Stimulated activated CD8-positive, alpha-beta memory T cell treated with anti-CD3 and anti-CD28 coated beads, Interleukin-7, amount 100 ng/mL, for 24 hours (primary cell): ENCODE data around the gene LRRC53.

ENCODE experiments used
- DNase-seq: peaks from one replicate; pipeline ENCODE4 v3.0.0-alpha.2; 2020; ENCODE audit warnings: low read depth

The LRRC53 gene

DNA sequence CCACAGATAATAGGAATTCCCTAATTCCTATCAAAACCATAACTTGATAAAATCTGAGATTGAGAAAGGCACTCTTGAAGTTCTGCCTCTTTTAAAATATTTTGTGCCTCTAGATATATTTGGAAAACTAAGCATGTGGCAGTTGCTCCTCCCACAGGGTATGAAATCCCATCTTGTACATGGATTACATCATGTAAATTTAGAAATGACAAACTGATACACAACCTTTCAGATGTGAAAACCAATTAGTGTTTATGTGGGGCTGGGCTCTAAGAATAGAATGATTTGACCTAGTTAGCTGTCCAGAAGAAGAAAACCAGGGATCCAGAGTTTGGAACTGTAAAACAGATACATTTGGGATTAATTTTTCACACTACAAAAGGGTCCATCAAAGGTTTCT, 15.7 kb downstream of the LRRC53 start:
- no peak for DNase-seq

DNA sequence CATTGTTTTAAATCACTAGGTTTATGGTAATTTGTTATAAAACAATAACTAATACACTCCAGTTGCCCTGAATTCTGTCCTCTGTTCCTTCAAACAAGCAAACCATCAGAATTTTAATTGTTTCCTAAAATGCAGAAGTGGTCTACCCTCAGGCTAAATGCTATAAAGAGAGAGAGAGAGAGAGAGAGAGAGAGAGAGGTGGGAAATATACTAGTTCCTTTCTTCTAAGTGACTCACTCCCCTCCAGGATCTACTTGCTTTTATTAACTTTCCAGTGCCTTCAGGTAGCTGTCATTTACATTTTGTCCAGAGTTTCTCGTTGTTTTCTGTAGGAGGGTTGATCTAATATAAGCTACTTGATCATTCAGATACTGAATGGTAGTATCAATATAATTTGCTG, 26.4 kb downstream of the LRRC53 start:
- no peak for DNase-seq

DNA sequence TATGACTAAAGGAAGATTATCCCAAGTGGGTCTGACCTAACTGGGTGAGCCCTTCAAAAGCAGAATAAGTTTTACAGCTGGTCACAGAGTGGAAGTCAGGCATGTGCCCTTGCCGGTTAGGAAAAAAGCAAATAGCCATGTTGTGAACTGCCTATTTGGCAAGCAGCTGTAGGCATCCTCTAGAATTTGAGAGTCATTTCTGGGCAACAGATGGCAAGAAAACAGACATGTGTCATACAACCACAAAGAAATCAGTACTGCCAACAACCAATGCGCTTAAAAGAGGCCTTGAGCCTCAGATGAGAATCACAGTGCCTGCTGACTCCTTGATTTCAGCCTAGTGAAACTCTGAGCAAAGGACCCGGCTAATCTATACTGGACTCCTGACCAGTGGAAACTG, 26.8 kb downstream of the LRRC53 start:
- no peak for DNase-seq

DNA sequence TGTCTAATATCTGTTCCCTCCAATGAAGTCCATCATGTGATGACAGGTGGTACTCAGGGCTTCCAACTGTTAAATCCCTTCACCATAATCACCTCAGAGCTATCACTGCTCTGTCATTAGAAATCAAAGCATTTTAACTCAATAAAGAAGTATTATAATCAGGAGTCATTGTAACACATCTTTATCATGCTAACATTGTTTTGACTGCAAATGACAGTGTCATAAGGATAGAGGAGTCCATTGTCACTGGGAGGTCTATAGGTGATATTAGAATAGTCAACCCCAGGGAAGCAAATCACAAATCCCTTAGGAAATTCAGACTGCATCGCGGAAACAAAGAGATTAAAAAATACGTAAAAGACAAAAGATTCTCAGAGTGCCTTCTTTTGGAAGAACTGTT, 30.8 kb downstream of the LRRC53 start:
- no peak for DNase-seq

DNA sequence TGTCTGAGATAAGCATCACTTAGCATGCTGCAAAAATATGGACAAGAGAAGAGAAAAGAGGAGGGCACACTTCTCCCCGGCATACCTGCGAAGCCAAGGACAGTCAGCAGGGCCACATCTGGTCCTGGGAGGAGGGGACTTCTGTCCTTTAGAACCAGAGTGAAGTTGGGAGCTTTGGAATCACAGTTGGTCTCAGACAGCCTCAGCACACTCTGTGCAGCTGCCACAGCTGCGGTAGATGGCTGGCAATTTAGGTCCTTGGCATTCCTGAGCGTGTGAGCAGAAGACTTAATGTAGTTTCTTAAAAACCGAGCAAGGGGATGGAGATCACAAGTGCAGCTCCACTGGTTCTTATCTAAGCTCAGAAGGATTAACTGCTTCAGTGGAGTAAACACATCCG, 32.3 kb downstream of the LRRC53 start:
- DNase-seq, result no peak

DNA sequence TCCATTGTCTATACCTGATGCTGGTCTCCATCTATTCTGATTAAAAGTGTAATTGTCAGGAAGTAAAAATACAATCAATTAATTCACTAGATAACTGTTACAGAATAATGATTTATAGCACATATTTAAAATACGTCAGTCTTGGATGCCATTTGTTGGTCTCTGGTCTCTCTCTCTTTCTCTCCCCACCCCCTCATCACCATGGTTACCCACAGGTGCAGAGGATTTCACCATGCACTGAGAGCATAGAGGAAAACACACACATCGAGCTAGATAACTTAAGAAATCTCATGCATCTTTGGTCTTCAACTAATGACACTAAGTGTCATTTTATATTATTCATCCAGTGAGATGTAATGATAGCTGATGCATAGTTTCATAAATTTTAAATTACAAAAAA, 33.4 kb downstream of the LRRC53 start:
- no peak for DNase-seq

DNA sequence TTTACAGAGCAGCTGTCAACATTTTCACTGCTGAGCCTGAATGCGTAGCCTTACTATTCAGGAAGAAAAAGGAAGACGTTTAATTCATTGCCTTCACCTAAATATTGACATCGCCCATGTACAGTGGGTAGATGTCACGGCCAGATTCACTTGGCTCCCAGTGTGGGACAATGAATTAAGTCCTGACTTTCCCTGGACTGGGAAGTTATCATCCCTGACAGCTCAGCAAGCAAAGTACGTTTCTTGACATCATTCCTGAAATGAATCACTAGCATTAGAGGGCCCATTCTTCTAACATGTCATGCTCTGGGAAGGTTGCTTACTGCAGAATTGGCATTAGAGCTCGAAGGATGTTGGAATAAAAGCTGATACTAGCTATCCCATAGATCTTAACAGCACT, 37.8 kb downstream of the LRRC53 start:
- no peak for DNase-seq

DNA sequence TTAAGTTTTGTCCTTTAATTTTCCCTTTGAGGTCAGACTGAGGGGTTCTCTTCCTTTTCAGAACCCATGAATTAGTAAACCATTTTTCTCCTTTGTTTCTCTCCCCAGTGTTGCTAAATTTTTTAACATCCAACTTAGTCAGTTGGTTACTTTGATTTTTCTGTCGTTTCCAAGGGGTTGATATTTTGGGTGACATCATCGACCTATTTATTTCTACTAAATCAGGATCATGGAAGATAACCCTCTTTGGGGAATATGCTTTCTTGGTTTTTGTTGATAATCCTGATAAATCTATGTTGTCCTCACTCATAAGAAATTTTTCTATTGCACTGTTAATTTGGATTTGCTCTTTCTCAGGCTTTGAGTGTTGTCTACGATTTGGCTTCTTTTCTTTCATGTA, 40.9 kb downstream of the LRRC53 start:
- DNase-seq, result no peak

DNA sequence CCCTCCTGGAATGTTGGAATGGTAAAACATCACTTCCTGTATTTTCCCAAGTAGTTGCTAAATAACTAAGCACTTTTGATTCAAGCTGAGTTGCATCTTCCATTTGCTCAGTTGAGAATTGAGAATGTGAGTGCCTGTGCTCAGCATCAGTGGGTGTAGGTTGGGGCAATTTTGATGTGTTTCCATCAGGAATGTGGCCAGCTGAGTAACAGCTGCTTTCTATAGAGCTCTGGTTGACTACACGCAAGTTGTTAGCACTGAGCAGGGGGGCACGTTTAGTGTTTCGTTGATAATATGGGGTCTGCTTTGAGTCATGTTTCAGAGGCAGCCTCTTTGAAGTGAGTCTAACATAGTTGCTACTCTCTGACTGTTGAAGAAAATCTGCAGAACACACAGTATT, 41.5 kb downstream of the LRRC53 start:
- no peak for DNase-seq

DNA sequence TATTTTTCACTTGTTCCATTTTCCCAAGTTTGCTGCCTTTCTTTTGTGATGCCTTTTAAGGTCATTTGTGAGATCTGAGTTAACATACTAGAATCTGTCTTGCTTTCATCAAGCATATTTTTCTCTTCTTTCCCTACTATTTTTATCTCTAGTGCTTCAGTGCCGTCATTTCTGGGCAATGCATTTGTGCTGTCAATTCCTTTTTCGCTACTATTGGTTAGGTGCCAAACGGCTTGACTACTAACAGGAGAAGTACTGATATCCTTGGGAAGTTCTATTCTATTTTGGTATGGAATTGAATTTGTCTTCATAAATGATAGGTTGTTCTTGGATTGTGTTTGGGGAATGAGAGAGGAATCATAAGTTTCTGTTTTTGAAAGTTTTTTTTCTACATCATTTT, 42.2 kb downstream of the LRRC53 start:
- DNase-seq, result no peak

DNA sequence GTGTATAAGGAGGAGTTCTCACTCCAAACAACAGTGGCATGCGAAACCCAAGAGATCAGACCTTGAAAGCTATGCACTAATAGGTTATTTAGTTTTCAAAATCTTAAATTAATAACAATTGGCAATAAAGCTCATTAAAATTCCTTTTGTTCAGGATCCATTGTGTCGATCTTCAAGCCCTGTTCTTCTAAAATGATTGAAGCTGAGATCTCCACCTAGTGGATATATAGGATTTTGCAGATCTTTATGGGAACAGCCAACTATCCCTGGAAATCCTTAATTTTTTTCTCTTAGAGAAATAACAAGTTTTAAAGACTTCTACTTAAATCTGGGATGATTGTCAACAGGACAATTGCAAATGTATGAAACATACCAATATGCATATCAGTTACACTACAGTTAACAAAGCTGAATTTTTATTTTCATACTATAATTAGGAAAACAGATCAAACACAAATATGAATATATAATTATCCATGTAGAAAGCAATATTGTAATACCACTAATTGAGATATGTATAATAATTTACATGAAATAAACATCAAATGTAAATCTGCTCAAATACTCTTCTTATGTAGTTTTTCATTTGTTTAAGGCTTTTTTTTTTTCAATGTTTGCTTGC, 43.3 kb downstream of the LRRC53 start:
- DNase-seq, result no peak

DNA sequence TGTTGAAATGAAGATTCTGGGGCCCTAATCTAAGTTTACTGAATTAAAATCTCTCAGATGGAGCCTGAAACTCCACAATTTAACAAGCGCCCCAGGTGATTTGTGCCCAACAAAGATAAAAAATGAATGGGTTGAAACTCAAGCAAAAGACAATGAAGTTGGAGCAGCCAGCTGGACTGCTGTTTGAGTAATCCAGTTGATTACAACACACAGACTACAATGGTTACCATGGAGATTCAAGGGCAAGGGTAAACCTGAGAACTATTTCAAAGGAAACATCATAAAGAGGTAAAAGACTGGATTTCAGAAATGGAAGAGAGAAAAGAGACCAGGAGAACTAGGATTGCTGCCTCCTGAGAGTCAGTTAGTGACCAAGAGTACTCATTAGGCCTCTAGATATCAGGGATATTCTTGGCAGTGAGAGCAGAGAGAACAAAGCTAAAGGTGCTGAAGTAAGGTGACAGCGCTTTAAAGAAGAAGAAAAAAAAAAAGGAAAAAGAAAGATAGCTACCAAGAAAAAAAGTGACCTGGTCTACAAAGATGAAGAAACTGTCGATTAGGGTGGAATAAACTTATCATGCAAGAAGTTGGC, 44.5 kb downstream of the LRRC53 start:
- no peak for DNase-seq

DNA sequence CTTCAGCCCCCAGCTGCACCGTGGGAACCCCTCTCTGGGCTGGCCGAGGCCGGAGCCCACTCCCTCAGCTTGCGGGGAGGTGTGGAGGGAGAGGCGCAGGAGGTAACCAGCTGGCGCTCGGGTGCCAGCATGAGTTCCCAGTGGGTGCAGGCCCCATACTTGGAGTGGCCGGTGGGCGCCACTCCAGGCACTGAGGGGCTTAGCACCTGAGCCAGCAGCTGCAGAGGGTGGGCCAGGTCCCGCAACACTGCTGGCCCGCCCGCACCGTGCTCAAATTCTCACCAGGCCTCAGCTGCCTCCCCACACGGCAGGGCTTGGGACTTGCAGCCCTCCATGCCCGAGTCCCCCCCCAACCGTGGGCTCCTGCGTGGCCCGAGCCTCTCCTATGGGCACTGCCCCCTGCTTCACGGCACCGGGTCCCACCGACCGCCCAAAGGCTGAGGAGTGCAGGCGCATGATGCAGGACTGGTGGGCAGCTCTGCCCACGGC, 47.2 kb downstream of the LRRC53 start:
- DNase-seq, result no peak

DNA sequence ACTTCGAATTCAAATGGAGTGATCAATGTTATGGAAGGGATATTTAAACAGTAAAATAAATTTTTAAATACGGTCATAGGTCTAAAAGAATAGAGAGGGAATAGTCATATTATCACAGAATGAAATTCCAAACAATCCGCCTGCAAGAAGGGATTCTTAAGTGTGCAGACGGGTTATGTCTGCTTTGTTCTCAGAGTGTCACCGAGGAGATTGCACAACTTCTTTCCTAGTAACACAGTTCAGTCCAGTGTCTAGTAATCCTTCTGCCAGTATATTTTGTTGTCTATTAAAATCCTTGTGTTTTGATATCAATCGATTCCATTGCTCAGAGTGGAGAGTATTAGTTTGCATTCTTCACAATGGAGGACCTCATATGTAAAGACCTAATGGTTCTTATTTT, 48.4 kb downstream of the LRRC53 start:
- DNase-seq, result no peak

DNA sequence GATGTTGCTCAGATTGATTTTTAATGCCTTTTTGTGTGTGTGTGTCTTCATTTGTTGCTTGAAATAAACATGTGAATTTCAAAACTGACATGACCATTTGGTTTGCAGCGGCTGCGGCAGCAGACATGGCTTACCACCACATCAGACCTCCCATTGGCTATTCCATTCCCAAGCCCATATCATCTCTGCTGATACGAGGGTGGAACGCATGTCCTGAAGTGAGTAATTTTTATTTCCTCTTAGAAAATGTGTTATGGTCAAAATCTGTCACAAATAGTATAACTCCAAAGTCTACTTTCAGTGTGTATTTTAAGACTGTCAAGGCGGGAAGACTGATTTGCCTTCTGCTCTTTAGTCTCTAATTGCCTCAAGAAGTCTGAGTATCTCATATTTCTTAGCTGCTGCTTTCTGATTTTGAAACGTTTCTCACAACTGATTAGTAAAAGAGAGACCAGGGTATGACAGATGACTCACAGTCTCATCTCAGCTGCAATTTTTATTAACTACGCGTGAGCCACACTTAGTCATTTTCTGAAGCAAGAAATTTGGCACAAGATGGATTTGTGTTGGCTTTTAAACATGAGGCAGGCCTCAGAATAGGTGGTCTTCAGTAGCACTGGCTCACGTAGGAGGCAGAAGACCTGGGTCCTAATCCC, 49.0 kb downstream of the LRRC53 start:
- no peak for DNase-seq

DNA sequence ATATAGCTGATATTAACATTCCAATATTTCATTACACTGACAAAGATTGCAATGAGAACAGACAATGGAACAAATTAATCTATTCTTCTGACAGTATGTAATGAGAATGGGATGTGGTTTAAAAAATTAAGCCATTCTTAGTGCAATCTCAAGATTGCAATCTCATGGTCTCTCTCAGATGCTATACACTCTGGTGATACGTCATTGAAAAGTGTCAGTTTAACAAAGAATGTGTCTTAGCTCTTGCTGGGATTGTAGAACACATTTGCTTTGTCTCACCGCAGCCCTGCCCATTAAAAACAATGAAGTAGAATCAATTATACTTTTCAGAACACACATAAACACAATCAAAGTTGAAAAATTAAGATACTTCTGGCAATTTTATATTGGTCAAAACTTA, 55.2 kb downstream of the LRRC53 start:
- no peak for DNase-seq

DNA sequence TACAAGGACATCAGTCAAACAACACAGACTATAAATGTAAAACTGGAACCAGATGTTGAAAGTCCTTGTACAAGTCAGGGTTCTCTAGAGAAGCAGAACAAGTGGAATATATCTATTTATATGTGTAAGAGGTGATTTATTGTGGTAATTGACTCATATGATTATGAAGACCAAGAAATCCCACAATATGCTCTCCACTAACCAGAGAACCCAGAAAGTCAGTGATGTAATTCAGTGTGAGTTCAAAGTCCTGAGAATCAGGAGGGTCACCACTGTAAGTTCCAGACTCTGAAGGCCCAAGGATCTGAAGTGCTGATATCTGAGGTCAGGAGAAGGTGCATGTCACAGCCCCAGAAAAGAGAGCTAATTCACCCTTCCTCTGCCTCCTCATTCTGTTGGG, 57.0 kb downstream of the LRRC53 start:
- no peak for DNase-seq

DNA sequence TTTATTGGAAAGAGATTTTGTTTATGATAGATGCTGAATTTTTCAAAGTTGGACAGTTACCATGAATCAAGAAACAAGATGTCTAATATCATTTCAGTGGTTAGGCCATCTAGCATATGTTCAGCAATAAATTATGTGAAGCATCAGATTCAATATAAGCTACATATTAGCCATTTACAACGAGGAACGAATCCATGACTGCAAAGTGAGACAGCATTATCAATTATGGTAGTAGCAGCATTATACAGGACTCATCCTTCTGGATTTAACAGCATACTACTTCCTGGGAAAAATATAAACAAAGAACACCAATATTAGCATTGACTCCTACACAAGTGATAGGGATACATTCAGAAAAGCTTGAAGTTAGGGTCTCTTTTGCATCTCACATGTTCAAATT, 59.1 kb downstream of the LRRC53 start:
- no peak for DNase-seq

DNA sequence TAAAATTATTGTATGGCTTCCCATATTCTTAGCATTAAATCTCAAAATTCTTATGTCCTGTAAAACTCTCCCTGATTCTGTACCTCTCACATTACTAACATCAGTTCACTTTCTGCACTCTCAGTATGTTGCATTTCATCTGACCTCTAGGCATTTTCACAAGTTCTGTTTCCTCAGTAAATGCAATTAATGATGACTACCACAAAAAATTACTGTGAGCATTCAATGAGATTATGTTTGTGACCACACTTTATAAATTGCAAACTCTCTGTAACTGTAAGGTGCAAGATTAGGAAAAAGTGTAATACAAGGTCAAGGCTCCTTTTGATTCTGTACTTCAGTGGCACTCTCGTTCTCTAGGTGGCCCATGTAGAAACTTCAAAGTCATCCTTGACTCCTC, 60.4 kb downstream of the LRRC53 start:
- DNase-seq, result no peak

DNA sequence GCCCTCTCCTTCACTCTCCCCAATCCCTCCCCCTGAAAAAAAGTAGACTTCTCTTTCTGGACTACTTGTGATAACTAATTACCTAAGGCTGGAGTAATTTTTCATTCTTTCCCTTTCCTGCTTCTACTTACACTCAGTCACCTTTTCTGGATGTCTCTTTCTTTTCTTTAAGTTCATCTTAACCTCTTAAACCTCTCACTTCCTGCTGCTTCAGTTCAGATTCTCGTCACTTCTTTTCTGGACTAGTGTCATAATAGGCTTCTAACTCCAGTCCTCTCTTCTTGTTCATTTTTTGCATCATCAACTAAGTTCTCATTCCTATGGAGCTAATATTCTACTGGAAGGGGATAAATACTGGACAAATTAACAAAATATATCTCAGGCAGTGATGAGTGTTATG, 75.4 kb downstream of the LRRC53 start:
- no peak for DNase-seq

DNA sequence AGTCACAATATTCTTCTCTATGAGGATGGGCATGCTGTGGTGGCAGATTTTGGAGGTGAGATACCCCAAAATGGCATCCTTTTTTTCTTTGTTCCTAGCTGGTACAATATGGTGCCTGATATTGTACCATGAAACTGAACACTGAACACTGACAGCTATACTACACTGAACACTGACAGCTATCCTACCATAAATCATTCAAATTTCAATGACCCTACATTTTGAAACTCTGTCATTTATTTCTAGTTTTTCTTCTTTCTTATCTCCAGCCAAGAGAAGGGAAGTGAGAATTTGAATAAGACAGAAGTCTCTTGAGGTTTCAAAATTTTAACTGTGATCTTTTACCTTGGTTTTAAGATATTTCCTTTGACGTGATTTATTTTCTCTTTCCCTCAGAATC, 76.3 kb downstream of the LRRC53 start:
- DNase-seq, result no peak

DNA sequence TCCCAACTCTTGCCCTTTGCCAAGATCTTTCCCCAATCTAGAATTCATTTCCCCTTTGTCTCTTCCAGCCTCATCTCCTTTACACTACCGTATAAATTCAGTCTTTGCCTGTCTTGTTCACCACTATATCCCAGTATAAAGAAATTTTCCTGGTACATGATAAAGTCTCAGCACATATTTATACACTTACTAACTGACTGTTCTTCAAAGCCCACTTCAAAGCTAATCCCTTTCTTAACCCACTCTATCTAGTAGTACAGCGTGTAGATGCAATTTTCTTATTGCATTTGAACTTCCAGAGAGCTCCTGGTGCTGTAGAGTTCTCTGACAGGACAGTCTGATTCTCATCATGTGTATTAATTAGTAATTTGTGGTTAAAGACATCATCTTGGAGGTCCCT, 78.1 kb downstream of the LRRC53 start:
- DNase-seq, result no peak

DNA sequence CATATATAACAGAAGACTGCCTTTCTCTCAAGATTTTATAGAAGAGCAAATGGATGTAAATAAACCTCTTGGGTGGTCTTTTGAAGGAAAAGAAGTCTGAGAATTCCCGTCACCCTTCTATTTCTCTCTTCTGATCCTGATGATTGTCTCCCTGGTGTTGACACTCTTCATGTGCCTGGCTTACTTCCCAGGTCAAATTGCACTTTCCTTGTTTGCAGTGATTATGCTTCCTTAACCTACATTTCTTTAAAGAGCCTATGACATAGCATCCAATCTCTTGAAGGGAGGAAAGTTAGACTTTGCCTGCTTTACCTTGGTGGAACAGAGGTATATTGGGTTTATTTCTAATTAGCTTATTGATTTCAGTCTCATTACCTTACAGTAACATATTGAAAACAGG, 80.1 kb downstream of the LRRC53 start:
- DNase-seq, result no peak

DNA sequence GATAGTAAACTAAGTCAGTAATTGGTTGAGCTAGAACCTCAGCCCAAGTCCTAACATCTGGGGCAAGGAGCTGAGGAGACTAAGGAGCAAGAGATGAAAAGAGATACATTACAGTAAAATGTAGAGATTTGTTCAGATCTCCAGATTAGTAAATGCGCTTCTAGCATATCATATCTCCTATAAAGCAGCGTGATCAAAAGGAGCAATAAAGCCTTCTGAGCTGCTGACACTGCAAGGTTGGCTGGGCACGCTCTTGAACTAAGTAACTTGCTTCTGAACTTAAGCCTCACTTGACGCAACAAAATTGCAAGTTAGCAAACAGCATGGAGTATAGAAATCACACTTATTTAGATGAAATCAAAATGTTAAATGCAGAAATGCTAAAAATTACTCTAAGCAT, 80.9 kb downstream of the LRRC53 start:
- DNase-seq, result no peak
